HL-60 (cell line): ENCODE measurements around the gene STXBP5.
"Not testable (repeated sequence)": the region's sequence is repeated elsewhere in the genome, so short reads cannot be mapped to it uniquely, and the experiment has no call there.

Experiments used
- DNase-seq, 2 experiments: peaks; one replicate each; pipeline ENCODE4 v3.0.0-alpha.2; 2010 to 2020; ENCODE audit warnings: low read depth in 1 of 2, low spot score in 1 of 2
- H3K27ac ChIP-seq: fragments of 250-450 bp; sonication (Bioruptor Pico); replicated peaks from 2 replicates; pipeline ENCODE4 v1.5.1; 2020; ENCODE audit warnings: mild to moderate bottlenecking, moderate library complexity
- H3K27me3 ChIP-seq: fragments of 250-450 bp; sonication (Bioruptor Pico); 2 replicates; pipeline ENCODE4 v1.5.1; 2021; ENCODE audit warnings: mild to moderate bottlenecking, moderate library complexity; ENCODE audit not compliant: insufficient read depth, poor library complexity, severe bottlenecking
- H3K4me3 ChIP-seq: replicated peaks from 2 replicates; pipeline ENCODE4 v1.5.1; 2011; ENCODE audit warnings: mild to moderate bottlenecking, control low read depth, low read length; ENCODE audit not compliant: insufficient read depth
- CTCF ChIP-seq: IDR thresholded peaks from one replicate; pipeline ENCODE4 v1.5.1; 2011; ENCODE audit warnings: low read length, control low read depth, inconsistent platforms; ENCODE audit not compliant: insufficient read depth
- GABPA ChIP-seq: IDR thresholded peaks from 2 replicates; pipeline ENCODE4 v1.6.1; 2012; ENCODE audit warnings: low read depth
- POLR2AphosphoS5 ChIP-seq: IDR thresholded peaks from 2 replicates; pipeline ENCODE4 v1.6.1; 2012; ENCODE audit warnings: low read depth
- SPI1 ChIP-seq: IDR thresholded peaks from 2 replicates; pipeline ENCODE4 v1.6.1; 2012; ENCODE audit warnings: low read depth, mild to moderate bottlenecking, borderline replicate concordance
- TF ChIP-seq, protein P1 (sequence below): IDR thresholded peaks from 2 replicates; pipeline ENCODE4 v1.6.1; 2012; ENCODE audit warnings: low read depth; ENCODE audit not compliant: insufficient replicate concordance

STXBP5 gene

DNA sequence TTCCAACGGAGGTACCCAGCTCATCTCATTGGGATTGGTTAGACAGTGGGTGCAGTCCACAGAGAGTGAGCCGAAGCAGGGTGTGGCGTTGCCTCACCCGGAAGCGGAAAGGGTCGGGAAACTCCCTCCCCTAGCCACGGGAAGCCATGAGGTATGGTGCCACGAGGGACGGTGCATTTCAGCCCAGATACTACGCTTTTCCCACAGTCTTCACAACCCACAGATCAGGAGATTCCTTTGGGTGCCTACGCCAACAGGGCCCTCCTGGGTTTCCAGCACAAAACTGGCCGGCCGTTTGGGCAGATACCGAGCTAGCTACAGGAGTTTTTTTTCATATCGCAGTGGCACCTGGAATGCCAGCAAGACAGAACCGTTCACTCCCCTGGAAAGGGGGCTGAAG is 46.9 kb downstream of the STXBP5 start:
- DNase-seq, result no peak
- no peak overlapping the region for H3K4me3 ChIP-seq
- H3K27me3 ChIP-seq, result no peaks in the 10 kb centered on the region
- no peak overlapping the region for H3K27ac ChIP-seq
- TF ChIP-seq, protein P1, sequence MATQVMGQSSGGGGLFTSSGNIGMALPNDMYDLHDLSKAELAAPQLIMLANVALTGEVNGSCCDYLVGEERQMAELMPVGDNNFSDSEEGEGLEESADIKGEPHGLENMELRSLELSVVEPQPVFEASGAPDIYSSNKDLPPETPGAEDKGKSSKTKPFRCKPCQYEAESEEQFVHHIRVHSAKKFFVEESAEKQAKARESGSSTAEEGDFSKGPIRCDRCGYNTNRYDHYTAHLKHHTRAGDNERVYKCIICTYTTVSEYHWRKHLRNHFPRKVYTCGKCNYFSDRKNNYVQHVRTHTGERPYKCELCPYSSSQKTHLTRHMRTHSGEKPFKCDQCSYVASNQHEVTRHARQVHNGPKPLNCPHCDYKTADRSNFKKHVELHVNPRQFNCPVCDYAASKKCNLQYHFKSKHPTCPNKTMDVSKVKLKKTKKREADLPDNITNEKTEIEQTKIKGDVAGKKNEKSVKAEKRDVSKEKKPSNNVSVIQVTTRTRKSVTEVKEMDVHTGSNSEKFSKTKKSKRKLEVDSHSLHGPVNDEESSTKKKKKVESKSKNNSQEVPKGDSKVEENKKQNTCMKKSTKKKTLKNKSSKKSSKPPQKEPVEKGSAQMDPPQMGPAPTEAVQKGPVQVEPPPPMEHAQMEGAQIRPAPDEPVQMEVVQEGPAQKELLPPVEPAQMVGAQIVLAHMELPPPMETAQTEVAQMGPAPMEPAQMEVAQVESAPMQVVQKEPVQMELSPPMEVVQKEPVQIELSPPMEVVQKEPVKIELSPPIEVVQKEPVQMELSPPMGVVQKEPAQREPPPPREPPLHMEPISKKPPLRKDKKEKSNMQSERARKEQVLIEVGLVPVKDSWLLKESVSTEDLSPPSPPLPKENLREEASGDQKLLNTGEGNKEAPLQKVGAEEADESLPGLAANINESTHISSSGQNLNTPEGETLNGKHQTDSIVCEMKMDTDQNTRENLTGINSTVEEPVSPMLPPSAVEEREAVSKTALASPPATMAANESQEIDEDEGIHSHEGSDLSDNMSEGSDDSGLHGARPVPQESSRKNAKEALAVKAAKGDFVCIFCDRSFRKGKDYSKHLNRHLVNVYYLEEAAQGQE, result no peak
- TF ChIP-seq SPI1, result no peak
- no peak for TF ChIP-seq POLR2AphosphoS5
- TF ChIP-seq CTCF, result no peak
- no peak for TF ChIP-seq GABPA

DNA sequence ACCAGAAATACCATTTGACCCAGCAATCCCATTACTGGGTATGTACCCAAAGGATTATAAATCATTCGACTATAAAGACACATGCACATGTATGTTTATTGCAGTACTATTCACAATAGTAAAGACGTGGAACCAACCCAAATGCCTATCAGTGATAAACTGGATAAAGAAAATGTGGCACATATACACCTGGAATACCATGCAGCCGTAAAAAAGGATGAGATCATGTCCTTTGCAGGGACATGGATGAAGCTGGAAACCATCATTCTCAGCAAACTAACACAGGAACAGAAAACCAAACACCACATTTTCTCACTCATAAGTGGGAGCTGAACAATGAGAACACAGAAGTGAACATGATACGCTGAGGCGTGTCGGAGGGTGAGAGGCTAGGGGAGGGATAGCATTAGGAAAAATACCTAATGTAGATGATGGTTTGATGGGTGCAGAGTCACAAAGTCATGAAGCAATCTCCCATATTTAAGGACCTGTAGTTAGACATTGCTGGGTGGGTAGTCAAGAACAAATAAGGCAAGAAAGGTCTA is 50.8 kb downstream of the STXBP5 start:
- H3K27me3 ChIP-seq, H3K27ac ChIP-seq, DNase-seq, H3K4me3 ChIP-seq: not testable (repeated sequence)

- no peak overlapping the region for H3K27ac ChIP-seq
- no peak overlapping the region for H3K4me3 ChIP-seq
- no peaks in the 10 kb centered on the region for H3K27me3 ChIP-seq
- TF ChIP-seq SPI1, result 0 out of 2 replicates have a peak, but pooled peaks have one; percentile 2
- TF ChIP-seq CTCF, result no peak
- DNase-seq, result no peak
Observed at GRCh38 chr6:147255948-147256674, 51.9 kb downstream of the STXBP5 start.

- H3K27me3 ChIP-seq, result no peaks in the 10 kb centered on the region
- H3K4me3 ChIP-seq, result no peak overlapping the region
- no peak for DNase-seq
- TF ChIP-seq SPI1 (no peak), CTCF (no peak), GABPA (no peak), POLR2AphosphoS5 (no peak)
- TF ChIP-seq, protein P1, result no peak
- no peak overlapping the region for H3K27ac ChIP-seq
Observed at GRCh38 chr6:147257760-147258159, 53.5 kb downstream of the STXBP5 start.
